A673 (cell line): ENCODE results near the gene PRKG1. TPM values are rescaled to one million over a fixed set of nuclear protein-coding genes. Genes with fewer than 3 reads are reported as not detected.
A peak's percentile ranks its signal among the peaks of the same experiment; 100 is the strongest.

Experiments
- BruUV-seq: library from RNA; stranded (reverse); fragments of 400-500 nt; replicated peaks from 2 replicates; lab custom pipeline; 2021; lab: Mats Ljungman, UMichigan
- CTCF ChIA-PET: fragments of 300-600 bp; sonication (Branson Sonifier 250); formaldehyde crosslinking; loops from one replicate; lab custom pipeline; 2022; ENCODE audit warnings: antibody characterized with exemption; lab: Charles Lee
- POLR2A ChIA-PET: fragments of 300-600 bp; sonication (Branson Sonifier 250); formaldehyde crosslinking; loops from one replicate; lab custom pipeline; 2022; ENCODE audit warnings: antibody characterized with exemption; ENCODE audit not compliant: low non-redundant PET; lab: Charles Lee
- DNase-seq: peaks from one replicate; pipeline ENCODE4 v3.0.0-alpha.2; 2015; ENCODE audit warnings: low spot score
- H3K27ac ChIP-seq: fragments of 200-600 bp; sonication (generic); 2 replicates; pipeline ENCODE4 v1.5.1; 2016; ENCODE audit warnings: mixed run types, low read depth, mild to moderate bottlenecking, mixed read lengths, antibody characterized with exemption, low read length; ENCODE audit not compliant: poor library complexity, severe bottlenecking
- H3K27me3 ChIP-seq: fragments of 200-600 bp; sonication (generic); replicated peaks from 2 replicates; pipeline ENCODE4 v1.6.1; 2017; ENCODE audit warnings: mixed run types, low read depth, mild to moderate bottlenecking, mixed read lengths, antibody characterized with exemption, low read length; ENCODE audit not compliant: insufficient read depth, poor library complexity
- H3K36me3 ChIP-seq: fragments of 200-600 bp; sonication (generic); 2 replicates; pipeline ENCODE4 v1.6.1; 2016; ENCODE audit warnings: mixed run types, mild to moderate bottlenecking, mixed read lengths, antibody characterized with exemption, low read length; ENCODE audit not compliant: insufficient read depth, poor library complexity, severe bottlenecking
- H3K4me1 ChIP-seq: fragments of 200-600 bp; sonication (generic); 2 replicates; pipeline ENCODE4 v1.6.1; 2017; ENCODE audit warnings: mixed run types, mild to moderate bottlenecking, mixed read lengths, antibody characterized with exemption, low read length; ENCODE audit not compliant: insufficient read depth, poor library complexity, severe bottlenecking
- H3K4me3 ChIP-seq: fragments of 200-600 bp; sonication (generic); 2 replicates; pipeline ENCODE4 v1.5.1; 2016; ENCODE audit warnings: low read depth, mixed run types, mild to moderate bottlenecking, mixed read lengths, low read length; ENCODE audit not compliant: poor library complexity, severe bottlenecking
- H3K9me3 ChIP-seq: fragments of 200-600 bp; sonication (generic); 2 replicates; pipeline ENCODE4 v1.6.1; 2016; ENCODE audit warnings: mixed run types, low read depth, mild to moderate bottlenecking, mixed read lengths, antibody characterized with exemption, low read length; ENCODE audit not compliant: poor library complexity, severe bottlenecking
- EZH2 ChIP-seq: fragments of 200-600 bp; sonication (generic); IDR thresholded peaks from 2 replicates; pipeline ENCODE4 v1.6.1; 2017; ENCODE audit warnings: borderline replicate concordance, low read depth, mild to moderate bottlenecking, mixed read lengths, antibody characterized with exemption, low read length; ENCODE audit not compliant: poor library complexity, severe bottlenecking
- intact Hi-C: fragments of 100-400 bp; cut with micrococcal nuclease; formaldehyde crosslinking; loops from one replicate; pipeline ENCODE4 v1.10.0; 2022; ENCODE audit not compliant: unreplicated experiment
- total RNA-seq: library from RNA; stranded (reverse); gene quantifications from 2 replicates; pipeline ENCODE4 v1.2.3, GENCODE V29; 2021
- TF ChIP-seq, protein P1 (sequence below): fragments of 300-800, 200-600 bp; sonication (generic); conservative IDR thresholded peaks from 2 replicates; pipeline ENCODE4 v1.5.1; 2017; ENCODE audit warnings: low read depth, mild to moderate bottlenecking, antibody characterized with exemption, low read length, moderate library complexity, mixed read lengths

The PRKG1 gene
- total RNA-seq, 1 experiment from 2014 or later: 0.58 TPM

DNA sequence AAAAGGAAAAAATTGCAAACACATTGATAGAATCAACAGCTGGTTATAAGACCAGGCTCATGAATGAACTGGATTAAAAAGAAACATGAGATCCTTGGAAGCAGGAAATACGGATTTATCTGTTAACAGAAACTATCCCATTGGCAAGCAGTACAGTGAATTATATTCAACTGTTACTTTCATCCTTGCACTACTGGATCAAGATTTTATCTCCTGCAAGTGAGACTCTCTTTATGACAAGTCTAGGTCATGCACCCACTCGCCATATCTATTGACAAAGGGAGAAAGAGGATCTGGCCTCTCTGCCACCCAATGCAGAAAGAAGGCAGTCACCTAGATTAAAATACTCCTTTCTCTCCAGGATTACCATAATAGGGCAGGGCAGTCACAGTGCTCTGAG, 583.7 kb downstream of the PRKG1 start:
- Histone ChIP-seq H3K4me3 (no peak overlapping the region), H3K27me3 (no peaks in the 10 kb centered on the region), H3K9me3 (no peaks in the 10 kb centered on the region), H3K4me1 (peaks cover 50% of the 10 kb centered on the region), H3K36me3 (no peaks in the 10 kb centered on the region), H3K27ac (peak overlapping the region; percentile 51)
- TF ChIP-seq, protein P1, sequence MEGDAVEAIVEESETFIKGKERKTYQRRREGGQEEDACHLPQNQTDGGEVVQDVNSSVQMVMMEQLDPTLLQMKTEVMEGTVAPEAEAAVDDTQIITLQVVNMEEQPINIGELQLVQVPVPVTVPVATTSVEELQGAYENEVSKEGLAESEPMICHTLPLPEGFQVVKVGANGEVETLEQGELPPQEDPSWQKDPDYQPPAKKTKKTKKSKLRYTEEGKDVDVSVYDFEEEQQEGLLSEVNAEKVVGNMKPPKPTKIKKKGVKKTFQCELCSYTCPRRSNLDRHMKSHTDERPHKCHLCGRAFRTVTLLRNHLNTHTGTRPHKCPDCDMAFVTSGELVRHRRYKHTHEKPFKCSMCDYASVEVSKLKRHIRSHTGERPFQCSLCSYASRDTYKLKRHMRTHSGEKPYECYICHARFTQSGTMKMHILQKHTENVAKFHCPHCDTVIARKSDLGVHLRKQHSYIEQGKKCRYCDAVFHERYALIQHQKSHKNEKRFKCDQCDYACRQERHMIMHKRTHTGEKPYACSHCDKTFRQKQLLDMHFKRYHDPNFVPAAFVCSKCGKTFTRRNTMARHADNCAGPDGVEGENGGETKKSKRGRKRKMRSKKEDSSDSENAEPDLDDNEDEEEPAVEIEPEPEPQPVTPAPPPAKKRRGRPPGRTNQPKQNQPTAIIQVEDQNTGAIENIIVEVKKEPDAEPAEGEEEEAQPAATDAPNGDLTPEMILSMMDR: no peak
- no peak for TF ChIP-seq EZH2
- CTCF ChIA-PET: no interaction called here
- DNase-seq: peak; percentile 65
- intact Hi-C loops: no loop called here
- POLR2A ChIA-PET: no interaction called here
- BruUV-seq: no TSS peak

DNA sequence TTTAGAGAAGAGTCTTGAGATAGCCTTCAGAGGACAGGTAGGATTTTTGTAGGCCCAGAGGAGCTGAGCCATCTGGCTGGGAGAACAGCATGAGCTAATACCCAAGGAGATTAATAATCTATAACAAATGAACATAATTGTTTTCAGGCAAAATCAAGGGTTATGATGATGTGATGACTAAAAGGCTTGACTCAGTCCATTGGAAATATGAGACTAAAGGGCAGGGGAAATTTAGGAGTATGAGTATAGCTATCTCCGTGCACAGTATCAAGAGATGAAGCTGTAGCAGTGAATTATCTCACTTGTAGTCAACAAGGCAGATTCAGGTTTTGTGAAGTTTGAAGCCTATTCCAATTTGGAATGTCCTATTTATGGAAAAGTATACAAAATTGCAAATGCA, 585.1 kb downstream of the PRKG1 start:
- CTCF ChIA-PET: no interaction called here
- DNase-seq: no peak
- H3K9me3 ChIP-seq: no peaks in the 10 kb centered on the region
- peaks cover 38% of the 10 kb centered on the region for H3K4me1 ChIP-seq
- H3K27me3 ChIP-seq: no peaks in the 10 kb centered on the region
- no peaks in the 10 kb centered on the region for H3K36me3 ChIP-seq
- H3K4me3 ChIP-seq: no peak overlapping the region
- POLR2A ChIA-PET: no interaction called here
- no peak overlapping the region for H3K27ac ChIP-seq
- intact Hi-C loops: no loop called here
- BruUV-seq: no TSS peak
- TF ChIP-seq, protein P1: no peak
- TF ChIP-seq EZH2: no peak

DNA sequence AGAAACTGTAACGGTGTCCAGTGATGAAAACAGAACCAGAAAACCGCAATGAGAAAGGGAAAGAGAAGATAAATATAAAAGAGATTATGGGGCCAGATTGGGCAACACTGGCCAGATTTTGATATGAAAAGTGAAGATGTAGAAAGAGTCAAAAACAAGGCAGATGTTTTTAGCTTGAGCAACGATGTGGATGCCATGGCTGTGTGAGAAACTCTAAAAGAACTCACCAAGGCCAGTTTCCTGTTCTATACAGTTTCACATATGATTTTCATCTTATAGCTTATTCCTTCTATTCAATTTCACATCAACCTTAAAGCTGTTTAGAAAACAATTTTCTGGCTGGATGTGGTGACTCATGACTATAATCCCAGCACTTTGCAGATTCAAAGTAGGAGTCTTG, 588.8 kb downstream of the PRKG1 start:
- ChIA-PET POLR2A (no interaction called here), CTCF (no interaction called here)
- no peak for DNase-seq
- intact Hi-C loops: no loop called here
- no peaks in the 10 kb centered on the region for H3K27me3 ChIP-seq
- BruUV-seq: no TSS peak
- peaks cover 12% of the 10 kb centered on the region for H3K4me1 ChIP-seq
- no peaks in the 10 kb centered on the region for H3K36me3 ChIP-seq
- TF ChIP-seq, protein P1: no peak
- no peak for TF ChIP-seq EZH2
- no peak overlapping the region for H3K27ac ChIP-seq
- H3K4me3 ChIP-seq: no peak overlapping the region
- no peaks in the 10 kb centered on the region for H3K9me3 ChIP-seq
